Esophagus (tissue), 2 donors: ENCODE measurements around the gene DLK2. TPM values are rescaled to one million over a fixed set of nuclear protein-coding genes. Genes with fewer than 3 reads are reported as not detected.
"Not testable (repeated sequence)": the region's sequence is repeated elsewhere in the genome, so short reads cannot be mapped to it uniquely, and the experiment has no call there.

Experiments used
- H3K27ac ChIP-seq, 2 donors: one replicate each; pipeline ENCODE4 v1.5.1; 2013; ENCODE audit warnings: low read depth in 2 of 2, mild to moderate bottlenecking in 2 of 2, inconsistent platforms in 1 of 2, low read length in 1 of 2, moderate library complexity in 1 of 2
- H3K27me3 ChIP-seq, 2 donors: one replicate each; pipeline ENCODE4 v1.6.1; 2013; ENCODE audit warnings: low read length in 2 of 2, control low read depth in 1 of 2, mild to moderate bottlenecking in 1 of 2; ENCODE audit not compliant: insufficient read depth in 2 of 2, control insufficient read depth in 1 of 2
- H3K36me3 ChIP-seq, 2 donors: one replicate each; pipeline ENCODE4 v1.6.1; 2013; ENCODE audit warnings: low read length in 1 of 2; ENCODE audit not compliant: control insufficient read depth in 2 of 2, insufficient read depth in 2 of 2
- H3K4me1 ChIP-seq, 2 donors: one replicate each; pipeline ENCODE4 v1.6.1; 2013; ENCODE audit warnings: low read length in 1 of 2; ENCODE audit not compliant: control insufficient read depth in 2 of 2, insufficient read depth in 2 of 2
- H3K4me3 ChIP-seq, 2 donors: one replicate each; pipeline ENCODE4 v1.5.1; 2013; ENCODE audit warnings: low read length in 2 of 2, mild to moderate bottlenecking in 2 of 2, low read depth in 1 of 2, moderate library complexity in 1 of 2
- H3K9me3 ChIP-seq, 2 donors: one replicate each; pipeline ENCODE4 v1.6.1; 2013; ENCODE audit warnings: mild to moderate bottlenecking in 2 of 2, low read depth in 1 of 2, low read length in 1 of 2, moderate library complexity in 1 of 2; ENCODE audit not compliant: control insufficient read depth in 2 of 2, insufficient read depth in 1 of 2
- WGBS, 2 donors: extraction: QIAGEN DNeasy Blood & Tissue Kit; methylation state at CpG; one replicate each; pipeline ENCODE4 v1.1.7; 2013; 5-methylcytosine and 5-hydroxymethylcytosine counted together
- polyA plus RNA-seq, 2 donors: library from polyadenylated mRNA; stranded (reverse); fragments of 200-250 nt; gene quantifications; one replicate each; pipeline ENCODE4 v1.2.3, GENCODE V29; 2013
- donor health status: healthy with polysubstance abuse.
- donor health status: Bipolar disorder and iron deficiency.

DLK2 gene, protein sequence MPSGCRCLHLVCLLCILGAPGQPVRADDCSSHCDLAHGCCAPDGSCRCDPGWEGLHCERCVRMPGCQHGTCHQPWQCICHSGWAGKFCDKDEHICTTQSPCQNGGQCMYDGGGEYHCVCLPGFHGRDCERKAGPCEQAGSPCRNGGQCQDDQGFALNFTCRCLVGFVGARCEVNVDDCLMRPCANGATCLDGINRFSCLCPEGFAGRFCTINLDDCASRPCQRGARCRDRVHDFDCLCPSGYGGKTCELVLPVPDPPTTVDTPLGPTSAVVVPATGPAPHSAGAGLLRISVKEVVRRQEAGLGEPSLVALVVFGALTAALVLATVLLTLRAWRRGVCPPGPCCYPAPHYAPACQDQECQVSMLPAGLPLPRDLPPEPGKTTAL
- polyA plus RNA-seq: 10 to 100 TPM; 11.3 to 18.7 TPM

DNA sequence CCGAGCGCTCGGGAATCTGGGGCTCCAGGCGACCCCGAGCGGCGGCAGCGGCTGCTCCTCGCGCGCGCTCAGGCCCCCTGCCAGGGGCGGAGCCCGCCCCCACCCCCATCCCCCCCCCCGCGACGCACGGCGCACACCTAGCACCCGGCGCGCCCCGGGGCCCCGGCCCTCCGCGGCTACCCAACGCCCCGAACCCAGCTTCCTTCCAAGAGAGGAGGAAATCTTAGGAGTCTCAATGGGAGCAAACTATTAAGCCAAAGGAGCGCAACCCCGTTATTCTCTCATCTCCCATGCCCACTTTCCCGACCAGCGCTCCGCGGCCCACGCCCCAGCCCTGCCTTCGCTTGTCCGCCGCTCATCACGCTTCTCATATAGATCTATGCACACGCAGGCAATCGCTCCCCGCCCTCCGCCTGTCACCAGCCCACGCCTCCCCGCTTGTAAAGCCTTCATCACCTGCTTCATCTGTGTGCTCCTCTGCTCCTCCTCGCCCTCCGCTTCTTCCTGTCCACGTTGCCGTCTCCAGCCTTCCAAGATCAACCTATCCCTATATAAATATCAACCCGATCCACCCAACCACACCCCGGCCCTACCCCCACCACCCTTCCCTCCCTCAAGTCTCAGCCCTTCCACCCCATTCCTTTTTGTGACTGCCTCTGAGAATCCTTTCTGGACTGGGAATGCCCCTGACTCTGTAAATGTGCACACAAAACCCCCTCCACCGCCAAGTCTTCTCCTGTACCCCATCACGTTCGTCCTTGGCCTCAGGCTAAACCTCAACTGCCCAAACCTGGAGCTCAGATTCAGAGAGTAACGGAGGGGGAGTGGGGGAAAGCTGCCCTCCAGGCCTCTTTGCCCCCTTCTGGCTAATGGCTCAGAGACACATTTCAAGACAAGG lies at the start of gene DLK2:
TSS of gene DLK2 (minus strand) at position 18 of the 898 bp plus-strand sequence. CDS start 723 bp downstream, outside the sequence.
- Histone ChIP-seq H3K36me3 (peaks cover 0 to 6% of the 10 kb centered on the region in 2 donors), H3K9me3 (no peaks in the 10 kb centered on the region), H3K4me1 (peaks cover 2 to 4% of the 10 kb centered on the region in 2 donors), H3K27me3 (no peaks in the 10 kb centered on the region), H3K4me3 (peak within 1 kb of the TSS; percentile 44 to 47), H3K27ac (peak within 1 kb of the TSS; percentile 46 to 47)
- 2 to 3% methylated on average over 31 to 52 of the region's 55 CpGs for WGBS, 2 donors

DNA sequence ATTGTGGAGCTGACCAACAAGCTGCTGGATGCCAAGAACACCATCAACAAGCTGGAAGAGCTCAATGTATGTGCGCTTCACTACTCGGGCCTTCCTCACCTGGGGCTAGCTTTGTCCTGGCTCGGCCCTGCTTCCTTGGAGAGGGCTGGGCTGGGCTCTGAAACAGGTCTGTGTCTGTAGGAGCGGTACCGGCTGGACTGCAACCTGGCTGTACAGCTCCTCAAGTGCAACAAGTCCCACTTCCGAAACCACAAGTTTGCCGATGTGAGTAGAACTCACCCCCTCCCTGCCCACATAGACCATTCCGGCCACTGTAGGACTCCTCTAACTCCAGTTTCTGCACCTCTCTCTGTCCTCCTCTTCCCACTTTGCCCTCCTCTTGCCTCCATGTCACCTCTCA lies 48.1 kb upstream of the DLK2 start:
- Histone ChIP-seq H3K4me1 (peaks cover 0 to 2% of the 10 kb centered on the region in 2 donors), H3K4me3 (no peak overlapping the region), H3K9me3 (peaks cover 0 to 2% of the 10 kb centered on the region in 2 donors), H3K36me3 (peaks cover 12 to 62% of the 10 kb centered on the region in 2 donors), H3K27me3 (no peaks in the 10 kb centered on the region), H3K27ac (no peak overlapping the region)
- 85 to 87% methylated on average over 8 of the region's 8 CpGs for WGBS, 2 donors

DNA sequence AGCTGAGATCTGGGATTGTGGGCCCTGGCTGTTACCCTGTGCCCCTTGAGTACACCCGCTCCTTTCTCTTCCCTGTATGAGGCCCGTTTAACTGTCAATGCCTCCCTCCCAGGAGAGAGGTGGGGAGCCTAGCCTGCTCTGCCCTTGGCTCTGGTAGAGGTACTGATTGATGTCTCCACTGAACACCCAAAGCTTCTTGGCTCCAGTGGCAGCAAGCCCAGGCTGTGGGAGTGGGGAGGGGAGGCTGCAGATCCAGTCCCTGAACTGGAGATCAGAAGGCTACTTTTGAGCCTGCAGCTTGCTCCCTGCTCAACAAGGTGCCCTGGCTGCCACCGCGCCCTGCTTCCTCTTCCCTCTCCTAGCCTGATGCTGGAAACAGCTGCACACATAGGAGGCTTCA lies 47.3 kb upstream of the DLK2 start:
- Histone ChIP-seq H3K27me3 (no peaks in the 10 kb centered on the region), H3K4me3 (no peak overlapping the region), H3K4me1 (peaks cover 0 to 2% of the 10 kb centered on the region in 2 donors), H3K36me3 (peaks cover 12 to 65% of the 10 kb centered on the region in 2 donors), H3K27ac (no peak overlapping the region), H3K9me3 (peaks cover 0 to 2% of the 10 kb centered on the region in 2 donors)
- WGBS, 2 donors: 64 to 75% methylated on average over 4 of the region's 4 CpGs

DNA sequence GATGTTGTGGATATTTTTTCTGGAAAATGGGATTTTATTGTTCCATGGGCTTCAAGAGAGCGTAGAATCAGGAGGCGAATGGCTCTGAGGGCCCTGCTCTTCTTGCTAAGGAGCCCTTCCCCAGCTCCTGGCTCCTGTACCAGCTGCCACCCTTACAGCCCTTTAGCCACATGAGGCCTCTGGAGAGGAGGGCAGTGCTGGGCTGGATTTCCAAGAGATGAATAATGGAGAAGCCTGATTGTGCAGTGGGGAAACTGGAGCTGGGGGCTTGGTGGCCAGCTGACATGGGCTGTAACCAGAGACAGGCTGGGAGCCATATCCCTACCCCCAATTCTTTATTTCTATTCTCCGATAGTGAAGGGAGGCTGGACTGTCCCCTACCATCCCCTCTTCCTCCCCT lies 45.6 kb upstream of the DLK2 start:
- Histone ChIP-seq H3K9me3 (peaks cover 0 to 2% of the 10 kb centered on the region in 2 donors), H3K27ac (no peak overlapping the region), H3K36me3 (peaks cover 12 to 65% of the 10 kb centered on the region in 2 donors), H3K27me3 (no peaks in the 10 kb centered on the region), H3K4me3 (no peak overlapping the region), H3K4me1 (peaks cover 4 to 7% of the 10 kb centered on the region in 2 donors)
- 98% methylated on average over 3 of the region's 3 CpGs for WGBS, 2 donors

DNA sequence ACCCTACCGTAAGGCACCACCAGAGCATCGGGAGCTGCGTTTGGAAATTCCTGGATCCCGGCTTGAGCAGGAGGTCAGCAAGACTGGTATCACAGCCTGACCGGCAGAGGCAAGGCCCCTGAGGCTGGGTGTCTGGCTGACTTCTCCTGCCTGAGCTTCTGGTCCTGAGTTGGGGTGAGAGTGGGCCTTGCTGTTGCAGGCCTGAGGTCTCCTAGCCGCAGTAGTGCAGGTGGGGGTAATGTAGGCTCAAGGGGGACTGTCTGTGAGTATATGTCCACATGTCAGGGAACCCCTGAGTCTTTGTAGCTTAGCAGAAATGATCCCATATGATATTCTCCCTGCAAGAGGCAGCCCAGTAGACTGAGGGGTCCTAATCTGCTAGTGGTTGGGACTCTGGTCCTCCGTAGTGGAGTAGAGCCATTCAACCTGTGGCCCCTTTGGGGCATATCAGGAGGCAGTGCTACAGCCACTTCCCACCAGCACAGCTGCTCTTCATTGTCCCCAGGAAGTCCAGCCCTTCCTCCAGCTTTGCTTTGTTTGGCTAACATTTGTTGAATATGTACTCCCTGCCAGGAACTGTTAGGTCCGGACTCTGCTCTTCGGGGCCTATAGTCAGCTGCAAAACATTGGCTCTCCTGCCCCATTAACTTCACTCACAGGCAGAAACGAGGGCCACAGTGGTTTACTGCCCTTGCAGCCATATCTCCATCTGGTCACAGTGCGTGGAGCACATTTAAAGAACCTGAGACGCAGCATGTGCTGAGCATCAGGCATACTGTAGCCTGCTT lies 43.9 kb upstream of the DLK2 start:
- H3K4me1 ChIP-seq: peaks cover 4 to 21% of the 10 kb centered on the region in 2 donors
- no peak overlapping the region for H3K27ac ChIP-seq
- H3K9me3 ChIP-seq: peaks cover 0 to 2% of the 10 kb centered on the region in 2 donors
- peaks cover 12 to 51% of the 10 kb centered on the region in 2 donors for H3K36me3 ChIP-seq
- 81 to 82% methylated on average over 12 of the region's 12 CpGs for WGBS, 2 donors
- no peak overlapping the region for H3K4me3 ChIP-seq
- H3K27me3 ChIP-seq: no peaks in the 10 kb centered on the region

DNA sequence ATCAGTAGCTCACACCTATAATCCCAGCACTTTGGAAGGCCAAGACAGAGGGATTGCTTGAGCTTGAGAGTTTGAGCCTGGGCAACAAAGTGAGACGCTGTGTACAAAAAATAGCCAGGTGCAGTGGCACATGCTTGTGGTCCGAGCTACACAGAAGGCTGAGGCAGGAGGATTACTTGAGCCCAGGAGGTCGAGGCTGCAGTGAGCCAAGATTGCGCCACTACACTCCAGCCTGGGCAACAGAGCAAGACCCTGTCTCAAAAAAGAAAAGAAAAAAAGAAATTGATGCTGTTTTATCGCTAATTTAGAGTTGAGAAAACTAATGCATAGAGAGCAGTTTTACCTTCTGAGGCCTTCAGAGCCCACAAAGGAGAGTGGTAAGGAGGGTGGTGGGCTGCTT lies 42.9 kb upstream of the DLK2 start:
- H3K9me3 ChIP-seq, H3K27ac ChIP-seq, H3K4me3 ChIP-seq, H3K27me3 ChIP-seq: not testable (repeated sequence)
- WGBS, 2 donors: 94 to 95% methylated on average over 5 of the region's 5 CpGs
- peaks cover 4 to 23% of the 10 kb centered on the region in 2 donors for H3K4me1 ChIP-seq
- peaks cover 12 to 45% of the 10 kb centered on the region in 2 donors for H3K36me3 ChIP-seq

DNA sequence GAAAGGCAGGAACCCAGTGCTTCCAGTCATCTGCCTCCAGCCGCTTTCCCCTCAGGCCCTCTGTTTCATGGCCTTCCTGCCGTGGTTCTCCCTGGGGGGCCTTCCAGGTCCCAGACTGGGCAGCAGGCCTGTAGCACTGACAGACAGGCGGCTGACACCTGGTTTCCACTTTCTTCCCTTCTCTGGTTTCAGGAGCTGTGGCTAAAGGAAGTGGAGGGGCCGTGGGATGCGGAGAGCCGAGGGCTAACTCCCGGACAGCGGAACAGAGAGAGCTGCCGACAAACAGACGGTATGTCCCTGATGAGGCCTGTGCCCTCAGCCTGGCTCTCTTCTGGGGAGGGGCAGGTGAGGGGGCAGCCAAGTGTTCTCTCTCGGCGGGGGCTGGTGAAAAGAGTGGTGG lies 42.3 kb upstream of the DLK2 start:
- no peak overlapping the region for H3K27ac ChIP-seq
- WGBS, 2 donors: 92 to 93% methylated on average over 12 of the region's 12 CpGs
- peaks cover 12 to 39% of the 10 kb centered on the region in 2 donors for H3K36me3 ChIP-seq

DNA sequence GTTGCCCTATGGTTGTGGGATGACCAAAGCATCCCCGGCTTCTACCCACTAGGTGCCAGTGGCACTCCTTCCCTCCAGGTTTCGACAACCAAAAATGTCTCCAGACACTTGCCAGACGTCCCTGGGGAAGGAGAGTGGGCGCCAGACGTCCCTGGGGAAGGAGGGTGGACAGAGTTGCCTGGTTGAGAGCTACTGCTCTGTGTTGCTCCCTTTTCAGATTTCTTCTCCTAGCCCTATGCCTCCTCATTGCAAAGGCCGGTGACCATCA lies 41.7 kb upstream of the DLK2 start:
- 71 to 82% methylated on average over 6 of the region's 6 CpGs for whole genome bisulfite sequencing, 2 donors
- H3K9me3 ChIP-seq: no peaks in the 10 kb centered on the region
- no peak overlapping the region for H3K4me3 ChIP-seq
- peaks cover 12 to 33% of the 10 kb centered on the region in 2 donors for H3K36me3 ChIP-seq
- no peaks in the 10 kb centered on the region for H3K27me3 ChIP-seq
- peaks cover 8 to 29% of the 10 kb centered on the region in 2 donors for H3K4me1 ChIP-seq
- peak overlapping the region in 1 of 2 donors; percentile 29 for H3K27ac ChIP-seq

More for the DNA sequence above, 42.3 kb upstream of the DLK2 start:
- no peaks in the 10 kb centered on the region for H3K27me3 ChIP-seq
- peaks cover 4 to 23% of the 10 kb centered on the region in 2 donors for H3K4me1 ChIP-seq
- H3K4me3 ChIP-seq: no peak overlapping the region
- no peaks in the 10 kb centered on the region for H3K9me3 ChIP-seq
